PFSK-1 (cell line): Measurements from ENCODE around the gene RAET1E.

Experiments used
- FOXP2 ChIP-seq: optimal IDR thresholded peaks from 2 replicates; pipeline ENCODE3; 2011; ENCODE audit warnings: borderline replicate concordance, control low read depth, inconsistent platforms; ENCODE audit not compliant: insufficient read depth; ENCODE audit errors: extremely low read length, extremely low read depth
- POLR2AphosphoS5 ChIP-seq: IDR thresholded peaks from 2 replicates; pipeline ENCODE4 v1.6.1; 2012; ENCODE audit warnings: low read depth, mild to moderate bottlenecking, control low read depth, low read length, moderate library complexity
- REST ChIP-seq, 2 experiments: IDR thresholded peaks; 2 replicates each; pipeline versions ENCODE4 v1.6.1 to v1.8.0; 2011 to 2012; ENCODE audit warnings: low read depth in 2 of 2, low read length in 2 of 2, control low read depth in 1 of 2, inconsistent platforms in 1 of 2, mild to moderate bottlenecking in 1 of 2, moderate library complexity in 1 of 2; ENCODE audit not compliant: insufficient read depth in 1 of 2
- SIN3A ChIP-seq: IDR thresholded peaks from 2 replicates; pipeline ENCODE4 v1.6.1; 2012; ENCODE audit warnings: mild to moderate bottlenecking, low read length, moderate library complexity, borderline replicate concordance; ENCODE audit not compliant: insufficient read depth
- TAF1 ChIP-seq: IDR thresholded peaks from 2 replicates; pipeline ENCODE4 v1.6.1; 2012; ENCODE audit warnings: low read length, control low read depth, borderline replicate concordance; ENCODE audit not compliant: insufficient read depth

Gene RAET1E

GRCh38 chr6:149919834-149920225, 21.9 kb upstream of the RAET1E start:
- TF ChIP-seq TAF1 (no peak), SIN3A (no peak), REST (IDR thresholded peaks at IDR 0.05; ENCODE audit: insufficient read depth in 1 of 2, low read depth in 2 of 2, low read length in 2 of 2) (no peak), POLR2AphosphoS5 (no peak), FOXP2 (no peak)

GRCh38 chr6:149918151-149918905, 20.4 kb upstream of the RAET1E start:
- TF ChIP-seq FOXP2, result no peak
- TF ChIP-seq SIN3A, result no peak
- TF ChIP-seq REST (IDR thresholded peaks at IDR 0.05; ENCODE audit: insufficient read depth in 1 of 2, low read depth in 2 of 2, low read length in 2 of 2), result no peak
- TF ChIP-seq TAF1, result no peak
- no peak for TF ChIP-seq POLR2AphosphoS5

GRCh38 chr6:149917679-149918078, 19.8 kb upstream of the RAET1E start:
- no peak for TF ChIP-seq REST (IDR thresholded peaks at IDR 0.05; ENCODE audit: insufficient read depth in 1 of 2, low read depth in 2 of 2, low read length in 2 of 2)
- no peak for TF ChIP-seq POLR2AphosphoS5
- TF ChIP-seq TAF1, result no peak
- no peak for TF ChIP-seq FOXP2
- no peak for TF ChIP-seq SIN3A

GRCh38 chr6:149915970-149916865, 18.3 kb upstream of the RAET1E start:
- TF ChIP-seq FOXP2, result no peak
- no peak for TF ChIP-seq POLR2AphosphoS5
- no peak for TF ChIP-seq TAF1
- TF ChIP-seq SIN3A, result no peak
- no peak for TF ChIP-seq REST (IDR thresholded peaks at IDR 0.05; ENCODE audit: insufficient read depth in 1 of 2, low read depth in 2 of 2, low read length in 2 of 2)
